Measurements from ENCODE around the gene PAWR. TPM values are rescaled to one million over a fixed set of nuclear protein-coding genes. Genes with fewer than 3 reads are reported as not detected.

Gene PAWR
- total RNA-seq = 29.5 and 40.2 TPM in 2 replicates

DNA sequence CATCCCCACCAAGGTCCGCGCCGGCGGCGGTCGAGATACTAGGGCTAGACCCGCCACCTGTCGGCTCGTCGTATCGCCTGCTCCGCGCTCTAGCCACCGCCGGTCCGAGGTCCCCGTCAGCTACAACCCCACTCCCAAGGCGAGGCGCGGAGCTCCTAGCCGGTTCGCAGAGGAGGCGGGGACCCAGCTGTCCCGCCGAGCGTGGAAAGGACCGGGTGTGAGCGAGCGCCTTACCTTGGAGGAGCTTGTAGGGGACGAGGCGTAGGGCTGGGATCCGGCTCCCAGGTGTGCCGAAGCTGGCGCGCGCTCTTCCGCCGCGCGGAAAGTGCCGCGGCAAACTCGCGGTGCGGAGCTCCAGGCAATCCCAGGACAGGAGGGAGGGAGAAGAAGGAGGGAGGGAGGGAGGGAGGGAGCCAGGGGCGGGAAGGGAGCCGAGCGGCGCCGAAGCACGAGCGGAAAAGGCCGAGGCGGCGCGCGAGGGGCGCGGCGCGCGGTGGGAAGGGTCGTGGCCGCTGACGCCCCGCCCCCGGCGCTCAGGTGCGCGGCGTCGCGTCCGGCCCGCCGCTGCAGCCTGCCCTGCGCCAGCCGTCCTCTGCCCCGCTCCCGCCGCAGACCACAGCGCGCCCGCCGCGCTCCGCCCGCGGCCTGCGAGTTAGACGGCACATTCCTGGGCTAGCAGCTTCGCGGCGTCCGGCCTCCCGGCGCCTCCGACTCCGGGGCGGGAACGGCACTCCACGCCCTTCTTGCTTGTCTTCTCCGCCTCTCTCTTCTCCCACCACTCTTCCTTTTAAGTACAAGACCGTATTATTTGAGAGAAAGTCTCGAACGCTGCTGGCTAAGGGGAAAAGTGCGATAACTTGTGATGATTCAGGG lies at the start of gene PAWR:
Gene PAWR (minus strand): TSS at position 327 of the 873 bp plus-strand sequence. CDS start 720 bp downstream, outside the sequence.

Other genes with a start within 250 kb of the PAWR start
- gene PPP1R12A, start 244.1 kb upstream of the PAWR start, total RNA-seq = 104 and 133 TPM in 2 replicates